Endothelial cell of umbilical vein (primary cell): ENCODE data around the gene BBLN. TPM values are rescaled to one million over a fixed set of nuclear protein-coding genes. Genes with fewer than 3 reads are reported as not detected.

ENCODE experiments used
- BruUV-seq: library from RNA; stranded (reverse); fragments of 400-500 nt; replicated peaks from 2 replicates; lab custom pipeline; 2021; lab: Mats Ljungman, UMichigan
- CTCF ChIA-PET: fragments of 300-600, 350-600 bp; sonication (Branson Sonifier 250); formaldehyde crosslinking; loops from one replicate; lab custom pipeline; 2021; ENCODE audit warnings: antibody characterized with exemption, inconsistent platforms; lab: Charles Lee
- POLR2A ChIA-PET: fragments of 300-600, 350-600 bp; sonication (Branson Sonifier 250); formaldehyde crosslinking; loops from one replicate; lab custom pipeline; 2021; ENCODE audit warnings: antibody characterized with exemption, inconsistent platforms; lab: Charles Lee
- DNase-seq: peaks from one replicate; pipeline ENCODE4 v3.0.0-alpha.2; 2011; ENCODE audit warnings: low read depth, low spot score
- FAIRE-seq: peaks from 2 replicates; lab custom pipeline; 2011; peaks lifted over from hg19 to GRCh38; lab: Jason Lieb, UNC
- H2AFZ ChIP-seq: 2 replicates; pipeline ENCODE4 v1.6.0; 2012; ENCODE audit warnings: low read depth, low read length, control low read depth, inconsistent platforms
- H3K27ac ChIP-seq: 2 replicates; pipeline ENCODE4 v1.5.1; 2011; ENCODE audit warnings: low read depth, mild to moderate bottlenecking, control low read depth, low read length, moderate library complexity; ENCODE audit not compliant: insufficient read depth
- H3K27me3 ChIP-seq, 2 experiments: 2 replicates each; pipeline versions ENCODE4 v1.6.0 to v1.6.1; 2011; ENCODE audit warnings: low read length in 2 of 2, mixed read lengths in 1 of 2; ENCODE audit not compliant: control insufficient read depth in 2 of 2, insufficient read depth in 2 of 2
- H3K36me3 ChIP-seq, 2 experiments: 2 replicates in 1 of 2; 3 replicates in 1 of 2; pipeline ENCODE4 v1.5.1; 2011; ENCODE audit warnings: low read length in 2 of 2, mild to moderate bottlenecking in 1 of 2, moderate library complexity in 1 of 2; ENCODE audit not compliant: control insufficient read depth in 2 of 2, insufficient read depth in 2 of 2; ENCODE audit errors: extremely low read depth in 1 of 2
- H3K4me1 ChIP-seq: 3 replicates; pipeline ENCODE4 v1.5.1; 2011; ENCODE audit warnings: mild to moderate bottlenecking, low read length; ENCODE audit not compliant: control insufficient read depth, insufficient read depth; ENCODE audit errors: extremely low read depth
- H3K4me2 ChIP-seq: 2 replicates; pipeline ENCODE4 v1.6.1; 2011; ENCODE audit warnings: low read length, control low read depth, mixed read lengths; ENCODE audit not compliant: insufficient read depth
- H3K4me3 ChIP-seq, 3 experiments: fragments of 200-600 bp in 1 of 3; sonication (generic), shearing (Covaris generic) in 1 of 3; replicated peaks in 1 of 3; 2 replicates each; pipeline ENCODE4 v1.5.1; 2011 to 2016; ENCODE audit warnings: control low read depth in 3 of 3, low read length in 3 of 3, mild to moderate bottlenecking in 2 of 3, inconsistent platforms in 1 of 3, low read depth in 1 of 3, moderate library complexity in 1 of 3; ENCODE audit not compliant: insufficient read depth in 1 of 3
- H3K79me2 ChIP-seq: 2 replicates; pipeline ENCODE4 v1.6.0; 2012; ENCODE audit warnings: low read length, inconsistent platforms; ENCODE audit not compliant: control insufficient read depth, insufficient read depth
- H3K9ac ChIP-seq: replicated peaks from 2 replicates; pipeline ENCODE3; 2011; ENCODE audit warnings: low read length, control low read depth; ENCODE audit not compliant: insufficient read depth; ENCODE audit errors: extremely low read depth
- H3K9me1 ChIP-seq: replicated peaks from 3 replicates; pipeline ENCODE4 v1.6.0; 2011; ENCODE audit warnings: mild to moderate bottlenecking, low read length; ENCODE audit not compliant: control insufficient read depth, insufficient read depth; ENCODE audit errors: extremely low read depth
- H3K9me3 ChIP-seq: replicated peaks from 2 replicates; pipeline ENCODE4 v1.5.1; 2012; ENCODE audit warnings: low read length, inconsistent platforms; ENCODE audit not compliant: control insufficient read depth, insufficient read depth
- H4K20me1 ChIP-seq: replicated peaks from 2 replicates; pipeline ENCODE3; 2011; ENCODE audit warnings: mild to moderate bottlenecking, low read length; ENCODE audit not compliant: control insufficient read depth, insufficient read depth; ENCODE audit errors: extremely low read depth
- EZH2 ChIP-seq: IDR thresholded peaks from 2 replicates; pipeline ENCODE4 v1.6.1; 2012; ENCODE audit warnings: borderline replicate concordance, low read depth, mild to moderate bottlenecking, moderate library complexity, low read length, inconsistent platforms; ENCODE audit not compliant: severe bottlenecking
- FOS ChIP-seq: IDR thresholded peaks from 2 replicates; pipeline ENCODE4 v1.6.1; 2011; ENCODE audit warnings: mild to moderate bottlenecking, low read length, moderate library complexity, borderline replicate concordance; ENCODE audit not compliant: insufficient read depth
- GATA2 ChIP-seq: IDR thresholded peaks from 2 replicates; pipeline ENCODE4 v1.7.0; 2011; ENCODE audit warnings: low read depth, mild to moderate bottlenecking, moderate library complexity, mixed read lengths, low read length; ENCODE audit not compliant: insufficient read length, insufficient read depth
- JUN ChIP-seq: IDR thresholded peaks from 2 replicates; pipeline ENCODE4 v1.6.1; 2011; ENCODE audit warnings: borderline replicate concordance, low read depth; ENCODE audit not compliant: insufficient read length, insufficient read depth
- MAX ChIP-seq: IDR thresholded peaks from 2 replicates; pipeline ENCODE4 v1.6.1; 2011; ENCODE audit not compliant: insufficient read depth, insufficient read length
- MYC ChIP-seq: IDR thresholded peaks from one replicate; pipeline ENCODE4 v1.6.1; 2011; ENCODE audit warnings: mild to moderate bottlenecking, low read depth, low read length
- POLR2A ChIP-seq: IDR thresholded peaks from 2 replicates; pipeline ENCODE4 v1.6.1; 2012; ENCODE audit warnings: low read depth, mild to moderate bottlenecking, control low read depth, low read length
- POLR2AphosphoS5 ChIP-seq: IDR thresholded peaks from 2 replicates; pipeline ENCODE4 v1.6.1; 2012; ENCODE audit warnings: low read depth, mild to moderate bottlenecking, control low read depth, low read length, moderate library complexity; ENCODE audit not compliant: insufficient read depth
- dilution Hi-C: fragments of 300-500 bp; cut with MboI; formaldehyde crosslinking; loops from one replicate; pipeline ENCODE4 v1.15.0; 2019; ENCODE audit warnings: low sequenced_read_pairs; ENCODE audit not compliant: extremely low pct_ligation_motif_present
- intact Hi-C: fragments of 100-400 bp; cut with micrococcal nuclease; formaldehyde crosslinking; loops from one replicate; pipeline ENCODE4 v1.10.0; 2022
- polyA plus RNA-seq, 4 experiments: library from polyadenylated mRNA; depleted of rRNA in 3 of 4; stranded (reverse) in 3 of 4; unstranded in 1 of 4; fragments of >200 nt; gene quantifications; 2 replicates each; pipeline versions ENCODE4 v1.2.1 to v1.2.3, GENCODE V29; 2011 to 2012; ENCODE audit warnings: missing spikeins in 1 of 4
- total RNA-seq: library from RNA; stranded (reverse); gene quantifications from 2 replicates; pipeline ENCODE4 v1.2.3, GENCODE V29; 2021
- TF ChIP-seq, protein P1 (sequence below), 2 donors: IDR thresholded peaks; 1 replicate in 1 of 2; 2 replicates in 1 of 2; pipeline ENCODE4 v1.5.1; 2011; ENCODE audit warnings: low read length in 2 of 2, mild to moderate bottlenecking in 2 of 2, moderate library complexity in 2 of 2, control low read depth in 1 of 2, inconsistent platforms in 1 of 2, low read depth in 1 of 2; ENCODE audit not compliant: insufficient read depth in 1 of 2; ENCODE audit errors: extremely low read depth in 1 of 2

The BBLN gene
- total and polyA plus RNA-seq, 2 donors (not counting 3 experiments of a cell fraction or from before 2014, with no cell fraction given): 51.0 to 124 TPM

DNA sequence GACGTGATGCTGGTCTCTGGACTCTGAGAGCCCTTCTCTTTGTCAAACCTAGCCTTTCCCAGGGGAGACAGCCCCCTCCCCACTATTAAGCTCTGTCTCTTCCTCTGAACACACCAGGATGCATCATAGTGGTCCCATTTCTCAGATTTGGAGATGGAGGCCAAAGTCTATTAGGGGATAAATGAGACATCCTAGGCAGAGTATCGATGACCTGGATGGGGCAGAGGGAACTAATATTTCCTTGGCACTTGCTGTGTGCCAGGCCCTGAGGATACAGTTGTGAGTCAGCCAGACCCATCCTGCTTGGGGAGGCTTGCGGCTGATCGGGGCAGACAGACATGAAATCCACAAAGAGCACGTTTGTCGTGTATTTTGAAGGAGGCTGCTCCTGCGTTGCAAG, 48.3 kb downstream of the BBLN start:
- no peaks in the 10 kb centered on the region for H3K79me2 ChIP-seq
- H3K9ac ChIP-seq: no peak overlapping the region
- H3K27ac ChIP-seq: no peak overlapping the region
- H3K4me2 ChIP-seq: no peak overlapping the region
- no TSS peak for BruUV-seq
- dilution Hi-C loops (no loop called here), intact Hi-C loops (no loop called here)
- DNase-seq (no peak), FAIRE-seq (no peak)
- H3K9me1 ChIP-seq: no peaks in the 10 kb centered on the region
- CTCF ChIA-PET: interaction anchor here (2.3 kb wide), 1 partner anchor 8 kb away, joined by 10 read pairs; no protein-coding TSS in a partner anchor
- H3K36me3 ChIP-seq: no peaks in the 10 kb centered on the region
- peaks cover 18 to 21% of the 10 kb centered on the region in 2 experiments for H3K27me3 ChIP-seq
- peaks cover 3% of the 10 kb centered on the region for H3K4me1 ChIP-seq
- no peak overlapping the region for H2AFZ ChIP-seq
- no peaks in the 10 kb centered on the region for H3K9me3 ChIP-seq
- TF ChIP-seq GATA2 (no peak), MYC (no peak), POLR2A (no peak), EZH2 (no peak), FOS (no peak), POLR2AphosphoS5 (no peak), JUN (no peak), MAX (no peak)
- TF ChIP-seq, protein P1, sequence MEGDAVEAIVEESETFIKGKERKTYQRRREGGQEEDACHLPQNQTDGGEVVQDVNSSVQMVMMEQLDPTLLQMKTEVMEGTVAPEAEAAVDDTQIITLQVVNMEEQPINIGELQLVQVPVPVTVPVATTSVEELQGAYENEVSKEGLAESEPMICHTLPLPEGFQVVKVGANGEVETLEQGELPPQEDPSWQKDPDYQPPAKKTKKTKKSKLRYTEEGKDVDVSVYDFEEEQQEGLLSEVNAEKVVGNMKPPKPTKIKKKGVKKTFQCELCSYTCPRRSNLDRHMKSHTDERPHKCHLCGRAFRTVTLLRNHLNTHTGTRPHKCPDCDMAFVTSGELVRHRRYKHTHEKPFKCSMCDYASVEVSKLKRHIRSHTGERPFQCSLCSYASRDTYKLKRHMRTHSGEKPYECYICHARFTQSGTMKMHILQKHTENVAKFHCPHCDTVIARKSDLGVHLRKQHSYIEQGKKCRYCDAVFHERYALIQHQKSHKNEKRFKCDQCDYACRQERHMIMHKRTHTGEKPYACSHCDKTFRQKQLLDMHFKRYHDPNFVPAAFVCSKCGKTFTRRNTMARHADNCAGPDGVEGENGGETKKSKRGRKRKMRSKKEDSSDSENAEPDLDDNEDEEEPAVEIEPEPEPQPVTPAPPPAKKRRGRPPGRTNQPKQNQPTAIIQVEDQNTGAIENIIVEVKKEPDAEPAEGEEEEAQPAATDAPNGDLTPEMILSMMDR (IDR thresholded peaks at IDR 0.05; ENCODE audit: extremely low read depth in 1 of 2, insufficient read depth in 1 of 2, low read depth in 1 of 2, low read length in 2 of 2): no peak
- POLR2A ChIA-PET: no interaction called here
- no peaks in the 10 kb centered on the region for H4K20me1 ChIP-seq
- H3K4me3 ChIP-seq: no peak overlapping the region
